H1 (cell line): ENCODE results near the gene CLRN2. TPM values are rescaled to one million over a fixed set of nuclear protein-coding genes. Genes with fewer than 3 reads are reported as not detected.

ENCODE experiments used
- CTCF ChIA-PET: fragments of 300-600 bp; sonication (Branson Sonifier 250); formaldehyde crosslinking; loops from one replicate; lab custom pipeline; 2021; ENCODE audit not compliant: partially characterized antibody; lab: Charles Lee
- POLR2A ChIA-PET: fragments of 300-600 bp; sonication (Branson Sonifier 250); formaldehyde crosslinking; loops from one replicate; lab custom pipeline; 2021; ENCODE audit warnings: inconsistent platforms; ENCODE audit not compliant: partially characterized antibody; lab: Charles Lee
- DNase-seq, 2 experiments: peaks; one replicate each; pipeline versions ENCODE4 v3.0.0 to v3.0.0-alpha.2; 2010 to 2022; ENCODE audit warnings: low spot score in 2 of 2, low read depth in 1 of 2, mixed read lengths in 1 of 2
- FAIRE-seq: peaks from 2 replicates; lab custom pipeline; 2011; peaks lifted over from hg19 to GRCh38; lab: Jason Lieb, UNC
- H2AFZ ChIP-seq: 2 replicates; pipeline ENCODE4 v1.8.1; 2012; ENCODE audit warnings: low read length, inconsistent platforms
- H2AK5ac ChIP-seq: 2 replicates; pipeline ENCODE4 v1.6.1; 2013; ENCODE audit warnings: low read depth, low read length
- H2BK120ac ChIP-seq: replicated peaks from 2 replicates; pipeline ENCODE3; 2013; ENCODE audit warnings: low read depth, low read length, inconsistent platforms
- H2BK12ac ChIP-seq: 2 replicates; pipeline ENCODE4 v1.6.1; 2013; ENCODE audit warnings: low read depth, low read length
- H2BK15ac ChIP-seq: 2 replicates; pipeline ENCODE4 v1.6.1; 2013; ENCODE audit warnings: low read length
- H2BK20ac ChIP-seq: 2 replicates; pipeline ENCODE4 v1.6.1; 2013; ENCODE audit warnings: low read length
- H2BK5ac ChIP-seq: 2 replicates; pipeline ENCODE4 v1.6.1; 2013; ENCODE audit warnings: low read depth, low read length
- H3K14ac ChIP-seq: 2 replicates; pipeline ENCODE4 v1.6.1; 2013; ENCODE audit warnings: inconsistent platforms; ENCODE audit not compliant: insufficient read length
- H3K18ac ChIP-seq: 2 replicates; pipeline ENCODE4 v1.6.1; 2013; ENCODE audit warnings: low read length; ENCODE audit errors: extremely low read depth
- H3K23ac ChIP-seq: 2 replicates; pipeline ENCODE4 v1.6.1; 2013; ENCODE audit warnings: inconsistent platforms; ENCODE audit not compliant: insufficient read length
- H3K23me2 ChIP-seq: 2 replicates; pipeline ENCODE4 v1.6.1; 2013; ENCODE audit warnings: low read depth, low read length
- H3K27ac ChIP-seq: 2 replicates; pipeline ENCODE4 v1.6.1; 2011; ENCODE audit warnings: low read depth, low read length, inconsistent platforms
- H3K27me3 ChIP-seq, 4 experiments: replicated peaks in 1 of 4; 1 replicate in 1 of 4; 2 replicates in 3 of 4; pipeline versions ENCODE4 v1.6.1 to v1.8.1; 2011 to 2013; ENCODE audit warnings: low read length in 3 of 4, mild to moderate bottlenecking in 3 of 4, inconsistent platforms in 2 of 4, mixed read lengths in 2 of 4, moderate library complexity in 1 of 4; ENCODE audit not compliant: control insufficient read depth in 3 of 4, insufficient read depth in 3 of 4; ENCODE audit errors: extremely low read depth in 1 of 4
- H3K36me3 ChIP-seq, 4 experiments: 2 replicates each; pipeline versions ENCODE4 v1.6.1 to v1.8.1; 2011 to 2013; ENCODE audit warnings: mild to moderate bottlenecking in 4 of 4, low read length in 3 of 4, moderate library complexity in 2 of 4, control low read depth in 1 of 4, inconsistent platforms in 1 of 4; ENCODE audit not compliant: insufficient read depth in 4 of 4, control insufficient read depth in 2 of 4
- H3K4ac ChIP-seq: replicated peaks from 2 replicates; pipeline ENCODE3; 2013; ENCODE audit warnings: low read length, low read depth, mixed read lengths, inconsistent platforms; ENCODE audit not compliant: insufficient read length
- H3K4me1 ChIP-seq, 4 experiments: replicated peaks in 1 of 4; 1 replicate in 1 of 4; 2 replicates in 3 of 4; pipeline versions ENCODE4 v1.6.1 to v1.8.1; 2011 to 2013; ENCODE audit warnings: low read length in 3 of 4, inconsistent platforms in 2 of 4, mixed read lengths in 1 of 4; ENCODE audit not compliant: insufficient read depth in 4 of 4, control insufficient read depth in 3 of 4
- H3K4me2 ChIP-seq, 2 experiments: 2 replicates each; pipeline versions ENCODE4 v1.6.1 to v1.8.1; 2011 to 2013; ENCODE audit warnings: low read depth in 2 of 2, low read length in 2 of 2, control low read depth in 1 of 2, inconsistent platforms in 1 of 2, mild to moderate bottlenecking in 1 of 2; ENCODE audit not compliant: insufficient read depth in 1 of 2
- H3K4me3 ChIP-seq, 4 experiments: fragments of 200-600, 300-600 bp in 1 of 4; sonication (generic), shearing (Covaris generic), sonication (Bioruptor Twin) in 1 of 4; 2 replicates each; pipeline versions ENCODE4 v1.5.1 to v1.8.1; 2011 to 2016; ENCODE audit warnings: low read length in 4 of 4, low read depth in 3 of 4, control low read depth in 2 of 4, inconsistent platforms in 2 of 4, mild to moderate bottlenecking in 2 of 4, mixed read lengths in 1 of 4, moderate library complexity in 1 of 4; ENCODE audit not compliant: insufficient read depth in 2 of 4; ENCODE audit errors: extremely low read depth in 1 of 4
- H3K56ac ChIP-seq: replicated peaks from 2 replicates; pipeline ENCODE3; 2013; ENCODE audit warnings: low read depth, mild to moderate bottlenecking, mixed read lengths, low read length, inconsistent platforms; ENCODE audit not compliant: insufficient read length
- H3K79me1 ChIP-seq: 2 replicates; pipeline ENCODE4 v1.6.1; 2013; ENCODE audit warnings: low read depth, low read length, control low read depth
- H3K79me2 ChIP-seq, 2 experiments: 2 replicates each; pipeline versions ENCODE4 v1.6.1 to v1.8.1; 2012 to 2013; ENCODE audit warnings: low read length in 2 of 2, mild to moderate bottlenecking in 2 of 2, inconsistent platforms in 1 of 2; ENCODE audit not compliant: insufficient read depth in 2 of 2, control insufficient read depth in 1 of 2
- H3K9ac ChIP-seq, 4 experiments: replicated peaks in 1 of 4; 1 replicate in 1 of 4; 2 replicates in 3 of 4; pipeline versions ENCODE4 v1.6.1 to v1.8.1; 2011 to 2013; ENCODE audit warnings: low read depth in 3 of 4, low read length in 3 of 4, control low read depth in 2 of 4, mild to moderate bottlenecking in 2 of 4, moderate library complexity in 2 of 4, inconsistent platforms in 1 of 4; ENCODE audit errors: extremely low read depth in 1 of 4
- H3K9me3 ChIP-seq, 2 experiments: 2 replicates each; pipeline versions ENCODE4 v1.6.1 to v1.8.1; 2012 to 2013; ENCODE audit warnings: mild to moderate bottlenecking in 2 of 2, moderate library complexity in 2 of 2, control low read depth in 1 of 2, inconsistent platforms in 1 of 2, low read depth in 1 of 2, low read length in 1 of 2, mixed read lengths in 1 of 2; ENCODE audit not compliant: insufficient read depth in 2 of 2
- H4K20me1 ChIP-seq, 2 experiments: replicated peaks in 1 of 2; 2 replicates each; pipeline versions ENCODE3 to v1.8.1; 2011 to 2013; ENCODE audit warnings: inconsistent platforms in 2 of 2, low read length in 2 of 2, mild to moderate bottlenecking in 1 of 2; ENCODE audit not compliant: insufficient read depth in 2 of 2, control insufficient read depth in 1 of 2
- H4K5ac ChIP-seq: 2 replicates; pipeline ENCODE4 v1.6.1; 2013; ENCODE audit warnings: low read length, low read depth, mixed read lengths, inconsistent platforms; ENCODE audit not compliant: insufficient read length
- H4K8ac ChIP-seq: 2 replicates; pipeline ENCODE4 v1.8.0; 2013; ENCODE audit warnings: mild to moderate bottlenecking, moderate library complexity, low read length, inconsistent platforms; ENCODE audit not compliant: insufficient read depth; ENCODE audit errors: extremely low read depth
- H4K91ac ChIP-seq: replicated peaks from 2 replicates; pipeline ENCODE3; 2013; ENCODE audit warnings: low read length, mixed read lengths, inconsistent platforms; ENCODE audit not compliant: insufficient read length
- CBX5 ChIP-seq: fragments of 300-800, 300-1000 bp; sonication (generic); IDR thresholded peaks from 2 replicates; pipeline ENCODE4 v1.7.1; 2016; ENCODE audit warnings: antibody characterized with exemption, low read length, low read depth
- CEBPB ChIP-seq: IDR thresholded peaks from 2 replicates; pipeline ENCODE4 v1.6.1; 2012; ENCODE audit warnings: low read depth, low read length
- CTBP2 ChIP-seq: IDR thresholded peaks from 2 replicates; pipeline ENCODE4 v1.7.0; 2011; ENCODE audit warnings: borderline replicate concordance, mild to moderate bottlenecking, moderate library complexity, mixed read lengths, low read length; ENCODE audit not compliant: insufficient read depth, insufficient read length
- EZH2 ChIP-seq: fragments of 200-600 bp; sonication (generic); IDR thresholded peaks from 2 replicates; pipeline ENCODE4 v1.7.1; 2012; ENCODE audit warnings: low read depth, mild to moderate bottlenecking, moderate library complexity, low read length, inconsistent platforms; ENCODE audit not compliant: severe bottlenecking
- HDAC2 ChIP-seq, 2 experiments: fragments of 300-600 bp in 1 of 2; sonication (generic) in 1 of 2; IDR thresholded peaks; 2 replicates each; pipeline ENCODE4 v1.6.1; 2011 to 2012; ENCODE audit warnings: low read depth in 2 of 2, low read length in 2 of 2, mild to moderate bottlenecking in 2 of 2, moderate library complexity in 2 of 2, borderline replicate concordance in 1 of 2, inconsistent platforms in 1 of 2
- POLR2A ChIP-seq, 2 experiments: IDR thresholded peaks; 1 replicate in 1 of 2; 2 replicates in 1 of 2; pipeline ENCODE4 v1.6.1; 2011; ENCODE audit warnings: low read depth in 2 of 2, low read length in 2 of 2, mild to moderate bottlenecking in 2 of 2; ENCODE audit errors: control extremely low read depth in 1 of 2
- RAD21 ChIP-seq, 2 experiments: IDR thresholded peaks in 1 of 2; conservative IDR thresholded peaks in 1 of 2; 2 replicates each; pipeline ENCODE4 v1.6.1; 2011; ENCODE audit warnings: low read depth in 2 of 2, low read length in 2 of 2, improper control_type of control experiment in 1 of 2, inconsistent platforms in 1 of 2, mild to moderate bottlenecking in 1 of 2, moderate library complexity in 1 of 2
- SRF ChIP-seq: IDR thresholded peaks from 2 replicates; pipeline ENCODE4 v1.6.1; 2011; ENCODE audit warnings: mild to moderate bottlenecking, low read depth, low read length, moderate library complexity
- WGBS, 2 experiments: shearing (Covaris generic) in 1 of 2; methylation state at CpG; one replicate each; pipeline versions ENCODE4 v1.1.6 to v1.1.7; 2013 to 2015; ENCODE audit warnings: low lambda C conversion rate in 2 of 2, mixed read lengths in 2 of 2, inconsistent platforms in 1 of 2, low coverage in 1 of 2, missing lambda C conversion rate in 1 of 2; ENCODE audit not compliant: insufficient replicate concordance in 2 of 2, insufficient coverage in 1 of 2, insufficient read length in 1 of 2; ENCODE audit errors: extremely low coverage in 1 of 2, missing lambda C conversion rate in 1 of 2; 5-methylcytosine and 5-hydroxymethylcytosine counted together
- polyA plus RNA-seq, 7 experiments: library from polyadenylated mRNA; depleted of rRNA in 3 of 7; stranded (reverse) in 5 of 7; unstranded in 2 of 7; fragments of >200 nt in 5 of 7; fragments of 200-250 nt in 2 of 7; gene quantifications; 1 replicate in 5 of 7; 2 replicates in 1 of 7; 4 replicates in 1 of 7; pipeline versions ENCODE4 v1.2.1 to v1.2.3, GENCODE V29; 2011 to 2013; ENCODE audit warnings: missing spikeins in 2 of 7, mixed read lengths in 2 of 7
- total RNA-seq: library from RNA; stranded (reverse); fragmentation: NEBNext Ultra II Directional; extraction: Animal tissue kit (Norgen Biotek cat#: 25700); gene quantifications from 2 replicates; pipeline ENCODE4 v1.2.1, GENCODE V29; 2021

CLRN2 gene
- total and polyA plus RNA-seq, 2 of the 8 experiments (the other 6 are each of a cell fraction or from before 2014, with no cell fraction given), result not detected

DNA sequence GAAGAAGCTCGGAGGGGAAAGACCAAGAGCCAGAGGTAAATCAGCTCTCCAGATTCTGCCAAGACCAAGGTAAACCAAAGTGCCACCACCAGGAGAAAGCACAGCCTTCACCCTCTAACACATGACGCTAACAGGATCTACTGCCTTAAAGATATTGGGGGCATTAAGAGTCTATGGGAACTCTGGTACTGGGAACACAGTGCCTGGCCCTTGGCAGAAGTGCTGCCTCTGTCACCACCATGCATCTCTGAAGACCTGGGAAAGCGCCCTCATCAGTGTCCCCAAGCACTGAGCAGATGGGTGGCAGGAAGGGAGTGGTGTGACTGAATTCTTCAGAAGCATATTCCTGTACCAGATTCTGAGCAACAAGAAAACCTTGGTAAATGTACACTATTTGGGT lies 4.4 kb upstream of the CLRN2 start:
- Histone ChIP-seq H2AFZ (no peak overlapping the region), H4K5ac (no peak overlapping the region), H2BK12ac (no peak overlapping the region), H4K8ac (no peak overlapping the region), H3K79me2 (no peaks in the 10 kb centered on the region), H3K9me3 (no peaks in the 10 kb centered on the region), H3K9ac (no peak overlapping the region), H3K56ac (no peak overlapping the region), H3K36me3 (peaks cover 0 to 7% (median under 1%) of the 10 kb centered on the region in 4 experiments; a peak in 4 of 8 replicates), H4K20me1 (peaks cover 0 to 2% of the 10 kb centered on the region in 2 experiments), H3K27me3 (peaks cover 0 to 4% (median 0%) of the 10 kb centered on the region in 4 experiments; a peak in 3 of 7 replicates), H3K4me3 (no peak overlapping the region; a peak in 3 of 8 replicates), H3K4me2 (peak overlapping the region in 1 of 2 experiments; percentile 98; a peak in 1 of 4 replicates), H4K91ac (no peak overlapping the region), H2BK5ac (no peak overlapping the region), H3K14ac (no peak overlapping the region), H3K79me1 (no peaks in the 10 kb centered on the region), H3K27ac (no peak overlapping the region), H3K4me1 (peaks cover 0 to 4% (median 0%) of the 10 kb centered on the region in 4 experiments; a peak in 4 of 7 replicates), H3K18ac (no peak overlapping the region), H2AK5ac (no peak overlapping the region), H3K4ac (no peak overlapping the region), H2BK120ac (no peak overlapping the region), H3K23ac (no peak overlapping the region), H2BK15ac (no peak overlapping the region), H2BK20ac (no peak overlapping the region), H3K23me2 (peaks cover 5% of the 10 kb centered on the region; the same call in 1 of the 2 replicates)
- ChIA-PET CTCF (interaction anchor here (0.6 to 1.3 kb wide), 3 partner anchors 38 to 693 kb away, joined by 3 read pairs; no protein-coding TSS in a partner anchor), POLR2A (interaction anchor here (0.7 to 1.2 kb wide), 2 partner anchors 20 to 67 kb away, joined by 3 read pairs; no protein-coding TSS in a partner anchor)
- TF ChIP-seq RAD21 (IDR thresholded peaks at IDR 0.05 in 1 of 2, conservative IDR thresholded peaks at IDR 0.05 in 1 of 2; ENCODE audit: low read depth in 2 of 2, low read length in 2 of 2), result no peak
- no peak for TF ChIP-seq SRF
- no peak for TF ChIP-seq CEBPB
- no peak for TF ChIP-seq CBX5
- no peak for TF ChIP-seq EZH2
- no peak for TF ChIP-seq POLR2A (IDR thresholded peaks at IDR 0.05; ENCODE audit: control extremely low read depth in 1 of 2, low read depth in 2 of 2, low read length in 2 of 2)
- TF ChIP-seq HDAC2 (IDR thresholded peaks at IDR 0.05; ENCODE audit: borderline replicate concordance in 1 of 2, low read depth in 2 of 2, low read length in 2 of 2), result no peak
- no peak for TF ChIP-seq CTBP2
- 84% methylated on average over 3 of the region's 3 CpGs; no CpG with 5 or more reads in 1 of the 2 experiments for WGBS, 2 experiments
- FAIRE-seq, result no peak
- no peak for DNase-seq
